Measurements from ENCODE around the gene DSPP.
"Not testable (repeated sequence)": the region's sequence is repeated elsewhere in the genome, so short reads cannot be mapped to it uniquely, and the experiment has no call there.

DSPP gene

DNA sequence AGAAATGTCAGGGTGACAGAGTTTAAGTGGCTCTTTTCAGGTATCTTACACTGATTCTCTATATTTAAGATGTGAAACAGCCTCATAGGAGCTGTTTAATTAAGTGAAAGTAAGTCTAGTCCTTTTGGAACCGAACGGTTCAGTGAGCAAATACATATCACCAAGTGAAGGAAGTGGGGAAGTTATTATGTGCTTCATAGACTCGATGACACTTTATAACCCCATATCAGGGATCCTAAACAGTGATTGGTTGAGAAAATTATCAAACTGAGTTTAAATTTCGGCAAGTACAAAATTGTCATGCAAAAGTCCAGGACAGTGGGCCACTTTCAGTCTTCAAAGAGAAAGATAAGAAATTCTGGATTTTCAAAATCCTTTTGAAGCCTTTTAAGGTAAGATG is at the start of gene DSPP:
TSS of gene DSPP (plus strand) at position 301 of the 400 bp plus-strand sequence. CDS start 2,380 bp downstream, outside the sequence.
- in situ Hi-C loops (cut with HindIII; ENCODE audit: low sequenced_read_pairs) = no loop called here

DNA sequence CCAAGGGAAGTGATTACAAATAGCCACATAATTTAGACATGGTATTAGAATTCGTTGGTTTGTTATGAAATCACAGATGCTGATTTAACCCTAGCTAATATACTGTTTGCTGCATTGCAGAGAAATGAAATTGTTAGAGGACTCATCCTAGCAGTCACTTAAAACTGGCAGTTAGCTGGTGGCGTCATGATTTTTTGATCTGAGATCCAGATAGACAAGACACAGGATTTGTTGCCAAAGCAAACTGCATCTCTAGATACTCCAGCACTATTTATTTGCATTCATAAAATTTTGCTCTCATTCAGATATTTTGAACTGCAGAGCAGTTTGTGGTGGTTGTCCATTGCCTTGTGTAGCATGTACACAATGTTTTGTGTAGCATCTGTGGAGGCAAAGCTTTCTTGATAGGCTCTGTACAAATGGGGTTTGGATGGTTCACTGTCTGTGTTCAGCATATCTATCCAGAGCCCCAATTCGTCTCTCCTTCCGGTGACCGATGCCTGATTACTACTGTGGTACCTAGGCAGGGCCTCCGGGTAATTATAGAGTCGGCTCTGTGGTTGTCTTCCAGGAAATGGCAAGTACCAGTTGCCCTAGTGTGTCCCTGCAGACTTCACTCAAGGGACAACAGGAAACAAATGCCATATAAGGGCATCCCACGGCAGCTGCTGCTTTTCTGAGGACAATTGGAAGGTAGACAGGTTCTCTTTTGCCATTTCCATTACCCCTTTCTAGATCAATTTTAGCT is 49.1 kb upstream of the DSPP start:
- in situ Hi-C loops (cut with HindIII; ENCODE audit: low sequenced_read_pairs) = no loop called here

DNA sequence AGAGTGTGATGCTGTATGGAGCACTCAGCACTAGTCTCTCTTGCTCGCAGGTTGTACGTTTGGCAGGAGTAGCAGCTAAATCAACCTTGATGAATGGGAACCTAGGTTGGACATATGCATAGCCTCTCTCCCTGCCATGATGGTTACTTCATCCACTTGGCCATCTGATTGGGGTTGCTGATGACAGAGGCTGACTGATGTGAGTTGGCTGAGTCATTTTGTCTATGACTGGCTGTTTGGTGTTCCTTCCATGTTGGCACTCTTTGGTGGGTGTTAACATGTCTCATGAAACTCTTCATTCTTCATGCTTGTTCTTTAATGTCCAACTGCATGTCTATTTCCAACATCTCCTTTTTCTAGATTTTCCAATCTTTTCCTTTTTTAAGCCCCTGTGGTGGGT is 47.5 kb upstream of the DSPP start:
- in situ Hi-C loops (cut with HindIII; ENCODE audit: low sequenced_read_pairs) = no loop called here

DNA sequence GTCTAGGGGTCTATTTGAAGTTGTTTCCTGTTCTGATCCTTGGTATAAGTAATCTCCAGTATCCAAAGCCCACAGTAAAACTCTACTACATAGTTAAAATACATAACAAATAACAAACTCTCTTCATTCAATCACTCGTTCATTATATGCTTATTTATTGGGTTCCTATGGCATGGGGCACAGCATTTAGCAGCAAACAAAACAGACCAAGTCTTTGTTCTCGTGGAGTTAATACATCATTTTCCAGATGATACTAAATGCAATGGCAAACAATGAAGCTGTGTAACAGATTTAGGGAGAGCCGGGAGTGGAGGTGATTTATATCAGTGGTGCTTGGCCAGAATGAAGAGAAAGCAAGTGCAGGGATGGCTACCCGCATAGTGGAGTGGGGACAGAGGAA is 42.6 kb upstream of the DSPP start:
- in situ Hi-C loops (cut with HindIII; ENCODE audit: low sequenced_read_pairs) = no loop called here

DNA sequence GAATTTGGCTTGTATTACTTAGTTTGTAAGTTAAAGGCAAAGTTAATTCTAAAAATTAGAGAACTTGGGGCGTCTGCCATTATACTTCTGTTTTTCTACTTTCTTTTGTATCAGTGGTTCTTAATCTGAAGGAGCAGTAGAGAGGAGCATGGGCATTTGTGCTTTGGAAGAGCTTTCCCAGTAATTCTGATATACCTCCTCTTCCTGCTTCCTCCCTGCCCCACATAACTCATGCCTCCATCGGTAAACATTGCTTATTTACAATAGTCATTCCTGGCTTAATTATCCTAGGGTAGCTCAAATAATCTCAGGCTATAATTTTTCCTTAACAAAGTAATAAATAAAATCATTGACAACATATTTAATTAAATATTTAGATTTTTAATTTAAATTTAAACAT is 42.1 kb upstream of the DSPP start:
- in situ Hi-C loops (cut with HindIII; ENCODE audit: low sequenced_read_pairs) = no loop called here

DNA sequence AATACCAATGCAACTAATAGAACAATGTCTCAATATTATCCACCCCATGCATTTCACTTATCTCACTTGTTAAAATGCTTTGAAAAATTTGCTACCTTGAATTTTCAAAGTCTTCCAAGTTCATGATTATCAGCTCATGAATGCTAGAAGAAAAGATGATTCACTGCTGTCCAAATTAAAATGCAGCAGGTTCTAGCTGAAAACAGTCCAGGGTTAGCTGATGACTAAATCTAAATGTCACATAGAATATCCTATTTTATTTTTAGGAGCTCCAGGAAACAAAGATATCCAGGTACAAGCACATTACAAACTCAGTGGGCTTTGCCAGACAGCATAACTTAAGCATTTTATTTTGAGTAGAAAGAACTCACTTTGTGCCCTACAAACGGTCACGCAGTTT is 41.1 kb upstream of the DSPP start:
- in situ Hi-C loops (cut with HindIII; ENCODE audit: low sequenced_read_pairs) = no loop called here

DNA sequence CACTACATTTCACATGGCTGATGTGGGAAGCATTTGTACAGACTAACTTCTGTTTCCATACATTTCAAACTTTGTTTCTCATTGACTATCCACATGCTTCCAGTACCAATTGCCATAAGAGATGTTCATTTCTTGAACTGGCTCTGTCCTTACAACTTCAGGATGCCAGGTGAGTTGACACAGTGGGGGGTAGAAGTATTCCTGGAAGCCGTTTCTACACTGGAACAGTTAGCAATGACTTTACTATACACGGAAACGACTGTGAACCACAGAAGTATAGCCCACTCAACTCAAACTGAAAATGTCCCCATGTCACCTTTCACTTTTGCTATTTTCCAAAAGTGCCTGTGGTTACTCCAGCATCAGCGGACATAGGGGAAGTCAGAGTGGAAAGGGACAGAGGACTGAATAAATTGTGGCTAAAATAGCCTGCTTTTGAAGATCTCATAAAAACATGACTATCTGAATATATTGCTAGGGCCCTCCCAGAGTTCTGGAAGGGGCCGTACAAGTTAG is 38.0 kb upstream of the DSPP start:
- in situ Hi-C loops (cut with HindIII; ENCODE audit: low sequenced_read_pairs) = no loop called here

DNA sequence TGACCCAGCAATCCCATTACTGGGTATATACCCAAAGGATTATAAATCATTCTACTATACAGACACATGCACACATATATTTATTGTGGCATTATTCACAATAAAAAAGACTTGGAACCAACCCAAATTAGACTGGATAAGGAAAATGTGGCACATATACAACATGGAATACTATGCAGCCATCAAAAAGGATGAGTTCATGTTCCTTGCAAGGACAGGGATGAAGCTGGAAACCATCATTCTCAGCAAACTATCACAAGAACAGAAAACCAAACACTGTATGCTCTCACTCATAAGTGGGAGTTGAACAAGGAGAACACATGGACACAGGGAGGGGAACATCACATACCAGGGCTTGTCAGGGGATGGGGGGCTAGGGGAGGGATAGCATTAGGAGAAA is 34.0 kb upstream of the DSPP start:
- in situ Hi-C loops (cut with HindIII; ENCODE audit: low sequenced_read_pairs) = not testable (repeated sequence)

DNA sequence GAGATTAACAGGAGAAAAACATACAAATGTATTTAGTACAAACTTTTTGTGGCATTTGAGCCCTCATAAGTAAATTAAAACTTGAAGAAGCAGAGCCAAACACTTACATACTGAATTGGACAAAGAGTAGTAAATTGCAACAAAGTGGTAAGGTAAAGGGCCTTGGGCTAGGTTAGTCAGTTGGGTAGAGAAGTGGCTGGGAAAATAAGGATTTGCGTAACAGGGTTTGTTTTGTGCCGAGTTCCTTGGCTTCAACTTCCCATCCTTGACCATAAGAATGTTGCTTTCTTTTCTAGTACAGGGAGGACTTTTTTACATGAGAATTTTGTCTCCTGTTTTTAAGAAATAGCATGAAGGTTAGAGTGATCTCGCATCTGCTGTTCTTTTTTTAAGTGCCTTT is 33.3 kb upstream of the DSPP start:
- in situ Hi-C loops (cut with HindIII; ENCODE audit: low sequenced_read_pairs) = no loop called here

DNA sequence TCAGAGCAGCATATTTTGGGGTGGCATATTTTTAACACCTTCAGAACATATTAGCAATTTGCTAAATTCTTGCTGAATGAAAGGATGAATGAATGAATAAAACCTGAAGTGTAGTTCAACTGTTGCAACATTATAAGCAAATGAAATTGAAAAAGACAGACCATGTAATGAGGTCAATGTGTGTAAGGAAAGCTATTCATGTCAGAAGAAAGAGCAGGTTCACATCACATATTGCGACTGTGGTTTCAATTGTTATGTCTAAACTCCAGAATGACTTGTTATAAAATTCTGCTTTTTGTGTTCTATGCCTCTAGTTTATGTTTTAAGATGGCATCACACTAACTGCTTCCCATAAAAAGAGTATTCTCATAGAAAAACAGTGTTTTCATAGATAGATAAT is 32.9 kb upstream of the DSPP start:
- in situ Hi-C loops (cut with HindIII; ENCODE audit: low sequenced_read_pairs) = no loop called here

DNA sequence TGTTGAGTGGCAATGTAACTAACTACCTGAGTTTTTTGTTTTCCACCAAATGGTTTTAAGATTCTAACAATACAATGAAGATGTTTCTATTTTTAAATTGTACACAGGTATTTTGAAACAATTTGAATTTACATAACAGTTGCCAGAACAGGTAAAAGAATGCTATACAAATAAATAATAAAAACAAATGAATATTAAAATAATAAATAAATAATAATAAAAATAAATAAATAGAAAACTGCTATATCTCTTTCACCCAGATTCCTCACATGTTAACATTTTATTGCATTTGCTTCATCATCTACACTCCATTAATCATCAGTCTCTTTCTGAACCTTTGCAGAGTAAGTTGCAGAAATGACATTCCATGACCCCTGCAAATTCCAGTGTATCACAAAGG is 32.3 kb upstream of the DSPP start:
- in situ Hi-C loops (cut with HindIII; ENCODE audit: low sequenced_read_pairs) = no loop called here

DNA sequence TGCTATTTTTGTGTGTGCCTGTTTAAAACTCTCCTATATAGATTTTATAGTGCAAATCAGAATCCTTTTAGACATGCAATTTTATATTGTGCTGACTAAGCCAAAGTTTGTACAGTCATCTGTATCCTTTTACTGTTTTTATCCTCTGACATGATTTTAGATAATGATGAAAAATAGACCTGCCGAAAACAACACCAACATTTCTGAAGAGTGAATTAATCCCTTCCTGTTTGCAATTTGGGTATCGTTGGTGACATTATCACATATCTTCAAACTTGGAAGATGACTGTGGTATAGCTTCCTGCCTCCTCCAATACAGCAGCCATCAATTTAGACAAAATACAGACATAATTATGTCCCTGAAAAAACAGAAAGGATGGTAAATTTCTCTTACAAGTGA is 28.9 kb upstream of the DSPP start:
- in situ Hi-C loops (cut with HindIII; ENCODE audit: low sequenced_read_pairs) = no loop called here

DNA sequence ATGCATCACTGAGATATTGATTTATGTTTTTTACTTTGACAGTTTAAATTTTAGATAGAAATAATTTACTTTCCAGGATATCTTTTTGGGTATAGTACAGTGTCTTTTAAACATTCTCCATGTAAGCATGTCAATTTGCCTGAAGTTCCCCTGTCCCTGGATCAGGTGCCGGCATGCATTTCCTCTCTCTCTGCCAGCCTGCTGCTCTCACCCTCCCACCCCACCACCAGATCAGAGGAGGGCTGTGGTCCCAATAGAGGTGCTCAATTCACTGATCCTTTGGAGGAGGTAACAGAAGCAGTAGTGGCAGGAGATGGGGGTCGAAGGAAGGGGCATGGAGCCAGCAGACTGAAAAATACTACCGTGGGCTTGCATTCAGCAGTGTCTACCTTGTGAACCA is 28.3 kb upstream of the DSPP start:
- in situ Hi-C loops (cut with HindIII; ENCODE audit: low sequenced_read_pairs) = no loop called here

DNA sequence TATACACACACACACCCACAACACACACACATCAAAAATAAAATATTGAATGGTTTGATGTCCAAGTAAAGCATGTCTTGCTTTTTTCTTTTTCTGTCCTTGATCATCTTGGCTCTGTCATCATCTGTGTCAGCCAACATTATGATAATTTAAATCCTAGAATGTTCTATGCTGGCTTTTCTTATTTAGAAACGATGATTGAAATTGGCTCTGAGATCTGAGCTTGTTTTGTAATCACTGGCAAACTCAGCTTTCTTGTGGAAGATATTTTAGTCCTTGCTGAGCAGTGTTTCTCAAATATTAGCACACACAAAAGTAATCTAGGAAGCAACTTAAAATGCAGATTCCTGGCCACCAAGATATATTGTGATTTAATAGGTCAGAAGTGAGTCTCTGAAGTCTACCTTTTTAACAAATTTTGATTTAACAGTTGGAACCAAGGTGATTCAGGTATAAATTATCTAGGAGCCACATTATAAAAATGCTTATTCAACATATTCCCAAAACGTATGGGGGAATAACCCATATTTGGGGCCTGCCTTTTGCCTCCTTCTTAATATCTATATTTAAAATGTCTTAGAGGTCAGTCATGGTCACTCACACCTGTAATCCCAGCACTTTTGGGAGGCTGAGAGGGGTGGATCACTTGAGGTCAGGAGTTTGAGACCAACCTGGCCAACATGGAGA is 24.0 kb upstream of the DSPP start:
- in situ Hi-C loops (cut with HindIII; ENCODE audit: low sequenced_read_pairs) = no loop called here

DNA sequence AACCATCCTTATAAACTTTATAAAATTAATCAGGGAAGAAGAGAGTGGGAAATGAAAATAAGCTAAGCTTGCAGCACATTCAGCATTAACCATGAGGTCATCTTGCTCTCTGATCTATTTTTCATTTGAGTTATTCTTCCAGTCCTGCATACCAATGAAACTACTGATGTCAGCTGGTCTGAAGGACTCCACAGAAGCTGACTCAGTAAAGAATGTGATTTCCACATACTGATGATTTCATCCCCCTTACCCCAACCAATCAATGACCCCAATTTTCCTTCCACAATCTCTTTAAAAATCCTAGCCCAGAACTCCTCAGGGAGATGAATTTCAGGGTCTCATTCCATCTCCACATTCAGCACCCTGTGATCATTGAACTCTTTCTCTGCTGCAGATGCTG is 18.8 kb upstream of the DSPP start:
- in situ Hi-C loops (cut with HindIII; ENCODE audit: low sequenced_read_pairs) = no loop called here

DNA sequence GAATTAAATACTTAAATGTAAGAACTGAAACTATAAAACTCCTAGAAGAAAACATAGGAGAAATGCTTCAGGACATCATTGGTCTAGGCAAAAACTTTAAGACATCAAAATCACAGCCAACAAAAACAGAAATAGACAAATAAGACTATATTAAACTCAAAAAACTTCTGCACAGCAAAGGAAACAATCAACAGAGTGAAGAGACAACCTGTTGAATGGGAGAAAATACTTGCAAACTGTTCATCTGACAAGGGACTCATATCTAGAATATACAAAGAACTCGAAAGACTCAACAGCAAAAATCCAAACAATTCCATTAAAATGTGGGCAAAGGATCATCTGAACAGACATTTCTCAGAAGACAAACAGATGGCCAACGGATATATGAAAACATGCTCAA is 16.2 kb upstream of the DSPP start:
- in situ Hi-C loops (cut with HindIII; ENCODE audit: low sequenced_read_pairs) = no loop called here

DNA sequence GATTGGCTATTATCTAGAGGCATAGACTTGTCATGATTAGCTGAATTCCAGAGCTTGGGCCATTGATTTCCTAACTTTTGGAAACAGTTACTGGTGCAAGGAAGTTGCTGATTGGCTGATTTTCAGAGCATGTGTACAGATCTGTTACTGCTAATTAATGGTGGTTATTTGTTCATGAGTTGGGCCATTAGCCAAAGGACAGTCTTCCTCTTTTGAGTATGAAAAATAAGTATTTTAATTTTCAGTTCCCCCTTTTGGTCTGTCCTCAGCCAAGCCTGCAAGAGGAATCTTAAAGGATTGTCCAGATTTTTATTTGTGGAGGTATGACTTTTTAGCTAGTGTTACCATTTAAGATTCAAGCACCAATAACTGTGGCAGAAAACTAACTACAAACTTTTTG is 7.0 kb upstream of the DSPP start:
- in situ Hi-C loops (cut with HindIII; ENCODE audit: low sequenced_read_pairs) = no loop called here

DNA sequence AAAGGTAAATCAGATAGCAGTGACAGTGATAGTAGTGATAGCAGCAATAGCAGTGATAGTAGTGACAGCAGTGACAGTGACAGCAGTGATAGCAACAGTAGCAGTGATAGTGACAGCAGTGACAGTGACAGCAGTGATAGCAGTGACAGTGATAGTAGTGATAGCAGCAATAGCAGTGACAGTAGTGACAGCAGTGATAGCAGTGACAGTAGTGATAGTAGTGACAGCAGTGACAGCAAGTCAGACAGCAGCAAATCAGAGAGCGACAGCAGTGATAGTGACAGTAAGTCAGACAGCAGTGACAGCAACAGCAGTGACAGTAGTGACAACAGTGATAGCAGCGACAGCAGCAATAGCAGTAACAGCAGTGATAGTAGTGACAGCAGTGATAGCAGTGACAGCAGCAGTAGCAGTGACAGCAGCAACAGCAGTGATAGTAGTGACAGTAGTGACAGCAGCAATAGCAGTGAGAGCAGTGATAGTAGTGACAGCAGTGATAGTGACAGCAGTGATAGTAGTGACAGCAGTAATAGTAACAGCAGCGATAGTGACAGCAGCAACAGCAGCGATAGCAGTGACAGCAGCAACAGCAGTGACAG is 6.1 kb downstream of the DSPP start:
- in situ Hi-C loops (cut with HindIII; ENCODE audit: low sequenced_read_pairs) = no loop called here

DNA sequence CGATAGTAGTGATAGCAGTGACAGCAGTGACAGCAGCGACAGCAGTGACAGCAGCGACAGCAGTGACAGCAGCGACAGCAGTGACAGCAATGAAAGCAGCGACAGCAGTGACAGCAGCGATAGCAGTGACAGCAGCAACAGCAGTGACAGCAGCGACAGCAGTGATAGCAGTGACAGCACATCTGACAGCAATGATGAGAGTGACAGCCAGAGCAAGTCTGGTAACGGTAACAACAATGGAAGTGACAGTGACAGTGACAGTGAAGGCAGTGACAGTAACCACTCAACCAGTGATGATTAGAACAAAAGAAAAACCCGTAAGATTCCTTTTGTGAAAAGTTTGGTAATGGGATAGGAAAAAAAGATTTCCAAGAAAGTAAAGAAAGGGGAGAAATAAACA is 7.9 kb downstream of the DSPP start:
- in situ Hi-C loops (cut with HindIII; ENCODE audit: low sequenced_read_pairs) = no loop called here

DNA sequence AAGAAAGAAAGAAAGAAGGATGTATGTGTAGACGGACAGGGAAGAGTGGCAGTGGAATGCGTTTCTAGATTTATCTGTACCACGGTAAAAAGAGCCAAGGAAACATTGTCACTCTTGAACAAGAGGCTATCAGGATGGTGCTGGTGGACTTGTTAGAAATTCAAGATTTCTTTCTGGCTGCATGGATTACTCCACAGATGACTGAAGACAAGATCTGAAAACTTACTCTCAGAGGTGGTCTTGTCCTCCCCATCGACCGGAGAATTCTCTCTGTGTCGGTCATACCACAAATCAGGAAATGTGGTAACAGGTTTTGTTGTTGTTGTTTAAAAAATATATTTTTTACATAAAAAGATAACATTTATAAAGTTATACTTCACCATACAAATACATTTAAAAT is 11.8 kb downstream of the DSPP start:
- in situ Hi-C loops (cut with HindIII; ENCODE audit: low sequenced_read_pairs) = no loop called here

DNA sequence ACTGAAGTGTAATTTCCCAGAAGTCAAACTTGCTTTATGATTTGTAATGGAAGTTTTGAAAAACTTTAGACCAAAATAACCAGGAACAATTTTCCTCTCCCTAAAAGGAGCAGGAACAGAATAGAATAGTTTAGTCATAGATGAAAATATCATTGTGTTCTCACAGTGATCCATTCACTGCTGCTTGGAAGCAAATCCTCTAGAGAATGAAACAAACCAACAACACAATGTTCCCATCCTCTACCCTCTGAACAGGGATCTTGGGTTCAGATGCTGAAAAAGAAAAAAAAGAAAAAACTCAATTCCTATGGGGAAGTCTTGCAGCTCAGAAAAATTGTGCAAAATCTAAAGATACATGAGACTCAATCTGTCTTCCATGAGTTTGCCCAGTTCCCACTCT is 12.2 kb downstream of the DSPP start:
- in situ Hi-C loops (cut with HindIII; ENCODE audit: low sequenced_read_pairs) = no loop called here

DNA sequence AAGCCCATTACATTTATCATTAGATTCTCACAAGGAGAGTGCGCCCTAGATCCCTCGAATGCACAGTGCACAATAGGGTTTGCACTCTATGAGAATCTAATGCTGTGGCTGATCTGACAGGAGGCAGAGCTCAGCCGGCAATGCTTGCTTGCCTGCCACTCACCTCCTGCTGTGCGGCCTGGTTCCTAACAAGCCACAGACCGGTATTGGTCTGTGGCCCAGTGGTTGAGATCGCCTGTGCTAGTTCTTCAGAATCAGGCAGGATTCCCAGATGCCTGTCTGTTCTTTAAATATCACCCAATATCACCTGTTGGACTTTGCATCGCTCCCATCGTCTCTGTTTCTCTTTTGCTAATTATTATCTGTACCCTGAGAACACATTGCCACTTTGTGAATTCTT is 14.0 kb downstream of the DSPP start:
- in situ Hi-C loops (cut with HindIII; ENCODE audit: low sequenced_read_pairs) = no loop called here
